Heart left ventricle (tissue), 13 donors: Measurements from ENCODE around the gene CDKN1C.

Experiments used
- POLR2A ChIP-seq, 2 donors: fragments of 450-650 bp; IDR thresholded peaks; one replicate each; pipeline ENCODE4 v1.6.1; 2017; ENCODE audit warnings: antibody characterized with exemption in 2 of 2, mild to moderate bottlenecking in 2 of 2, moderate library complexity in 2 of 2
- TF ChIP-seq, protein P1 (sequence below), 12 donors: fragments of 200-600 bp; sonication (generic) in 4 of 12; IDR thresholded peaks; one replicate each; pipeline versions ENCODE4 v1.5.0 to v1.8.0; 2018 to 2022; ENCODE audit warnings: antibody characterized with exemption in 12 of 12, mild to moderate bottlenecking in 5 of 12
- donor health status: ischemic (EF 13 %, LVEDD 7.1; RV severe dilation, severe dysfunction).
- donor health status: DM: no; HTN: yes; CAD: no.
- donor health status: DM: no; HTN: no; CAD: no.
- donor health status: ischemic (EF 25% LVEDD 6.9; RV normal size, moderate dysfunction).
- donor health status: ischemic (EF 25% LVEDD 5.7; RV mildly dilated, moderate dysfunction).
- donor health status: ischemic (EF 35%, LVEDD 5.7; RV mildly dilated, moderate dysfunction).
- donor health status: nonischemic (EF 11% LVEDD 7.7; RV severe dilation, severe dysfunction).
- donor health status: DM: yes; HTN: yes; CAD: no.
- donor health status: PGD.
- donor health status: ischemic (EF 29% LVEDD 5.4; RV normal size, mild dysfunction).
- donor health status: nonischemic (EF 23%, LVEDD 6.1; RV moderate dilation, normal function).

GRCh38 chr11:2859699-2860037 lies 25.9 kb downstream of the CDKN1C start:
- TF ChIP-seq, protein P1, sequence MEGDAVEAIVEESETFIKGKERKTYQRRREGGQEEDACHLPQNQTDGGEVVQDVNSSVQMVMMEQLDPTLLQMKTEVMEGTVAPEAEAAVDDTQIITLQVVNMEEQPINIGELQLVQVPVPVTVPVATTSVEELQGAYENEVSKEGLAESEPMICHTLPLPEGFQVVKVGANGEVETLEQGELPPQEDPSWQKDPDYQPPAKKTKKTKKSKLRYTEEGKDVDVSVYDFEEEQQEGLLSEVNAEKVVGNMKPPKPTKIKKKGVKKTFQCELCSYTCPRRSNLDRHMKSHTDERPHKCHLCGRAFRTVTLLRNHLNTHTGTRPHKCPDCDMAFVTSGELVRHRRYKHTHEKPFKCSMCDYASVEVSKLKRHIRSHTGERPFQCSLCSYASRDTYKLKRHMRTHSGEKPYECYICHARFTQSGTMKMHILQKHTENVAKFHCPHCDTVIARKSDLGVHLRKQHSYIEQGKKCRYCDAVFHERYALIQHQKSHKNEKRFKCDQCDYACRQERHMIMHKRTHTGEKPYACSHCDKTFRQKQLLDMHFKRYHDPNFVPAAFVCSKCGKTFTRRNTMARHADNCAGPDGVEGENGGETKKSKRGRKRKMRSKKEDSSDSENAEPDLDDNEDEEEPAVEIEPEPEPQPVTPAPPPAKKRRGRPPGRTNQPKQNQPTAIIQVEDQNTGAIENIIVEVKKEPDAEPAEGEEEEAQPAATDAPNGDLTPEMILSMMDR (IDR thresholded peaks at IDR 0.05), result no peak
- no peak for TF ChIP-seq POLR2A (IDR thresholded peaks at IDR 0.05)
